ENCODE results near the gene TRIM43B. TPM values are rescaled to one million over a fixed set of nuclear protein-coding genes. Genes with fewer than 3 reads are reported as not detected.
A peak's percentile ranks its signal among the peaks of the same experiment; 100 is the strongest.
"Not testable (repeated sequence)": the region's sequence is repeated elsewhere in the genome, so short reads cannot be mapped to it uniquely, and the experiment has no call there.

TRIM43B gene
- total RNA-seq, 1 experiment from 2014 or later: not detected

- ATAC-seq; H2AFZ ChIP-seq (ENCODE audit: low read depth, low read length, poor library complexity, severe bottlenecking); DNase-seq (ENCODE audit: low read depth, low spot score); POLR2A ChIA-PET; H4K20me1 ChIP-seq (ENCODE audit: insufficient read depth); intact Hi-C loops (cut with micrococcal nuclease); BruUV-seq (replicated peaks); H3K9ac ChIP-seq (ENCODE audit: low read length); H3K36me3 ChIP-seq (ENCODE audit: control insufficient read depth in 1 of 2, insufficient read depth in 2 of 2, low read length in 2 of 2); H3K9me3 ChIP-seq (ENCODE audit: control insufficient read depth in 1 of 2, insufficient read depth in 1 of 2, low read depth in 1 of 2, low read length in 2 of 2); H3K9me2 ChIP-seq (ENCODE audit: insufficient read depth); H3K79me2 ChIP-seq (ENCODE audit: insufficient read depth, low read length); H3K4me2 ChIP-seq (ENCODE audit: low read length); H3K27me3 ChIP-seq (ENCODE audit: insufficient read depth, low read length); H3K27ac ChIP-seq (ENCODE audit: low read depth, low read length); RAD21 ChIA-PET (ENCODE audit: low non-redundant PET in 1 of 2, low total read pairs in 2 of 2, uncharacterized antibody in 2 of 2, unreplicated experiment in 2 of 2); CTCF ChIA-PET; H3K4me1 ChIP-seq (ENCODE audit: control insufficient read depth in 1 of 2, insufficient read depth in 2 of 2, low read length in 2 of 2); H3K4me3 ChIP-seq (replicated peaks in 1 of 2; ENCODE audit: low read depth in 1 of 2, low read length in 2 of 2): not testable (repeated sequence)
Measured at GRCh38 chr2:95442474-95443099, 42.0 kb downstream of the TRIM43B start.

GRCh38 chr2:95435872-95436209 is 48.7 kb downstream of the TRIM43B start:
- POLR2A ChIA-PET; H3K9ac ChIP-seq (ENCODE audit: low read length); BruUV-seq (replicated peaks); H4K20me1 ChIP-seq (ENCODE audit: insufficient read depth); RAD21 ChIA-PET (ENCODE audit: low non-redundant PET in 1 of 2, low total read pairs in 2 of 2, uncharacterized antibody in 2 of 2, unreplicated experiment in 2 of 2); H3K27me3 ChIP-seq (ENCODE audit: insufficient read depth, low read length); CTCF ChIA-PET; H3K4me3 ChIP-seq (replicated peaks in 1 of 2; ENCODE audit: low read depth in 1 of 2, low read length in 2 of 2); DNase-seq (ENCODE audit: low read depth, low spot score); H2AFZ ChIP-seq (ENCODE audit: low read depth, low read length, poor library complexity, severe bottlenecking); H3K79me2 ChIP-seq (ENCODE audit: insufficient read depth, low read length); intact Hi-C loops (cut with micrococcal nuclease); H3K9me2 ChIP-seq (ENCODE audit: insufficient read depth); H3K36me3 ChIP-seq (ENCODE audit: control insufficient read depth in 1 of 2, insufficient read depth in 2 of 2, low read length in 2 of 2); H3K9me3 ChIP-seq (ENCODE audit: control insufficient read depth in 1 of 2, insufficient read depth in 1 of 2, low read depth in 1 of 2, low read length in 2 of 2); H3K4me2 ChIP-seq (ENCODE audit: low read length); H3K27ac ChIP-seq (ENCODE audit: low read depth, low read length): not testable (repeated sequence)
- peaks cover 6 to 11% of the 10 kb centered on the region in 2 experiments for H3K4me1 ChIP-seq (ENCODE audit: control insufficient read depth in 1 of 2, insufficient read depth in 2 of 2, low read length in 2 of 2)
- peak; percentile 55 for ATAC-seq

GRCh38 chr2:95435162-95435871 is 49.2 kb downstream of the TRIM43B start:
- H2AFZ ChIP-seq (ENCODE audit: low read depth, low read length, poor library complexity, severe bottlenecking); H4K20me1 ChIP-seq (ENCODE audit: insufficient read depth); H3K9me2 ChIP-seq (ENCODE audit: insufficient read depth); H3K9ac ChIP-seq (ENCODE audit: low read length); H3K27me3 ChIP-seq (ENCODE audit: insufficient read depth, low read length); DNase-seq (ENCODE audit: low read depth, low spot score); H3K27ac ChIP-seq (ENCODE audit: low read depth, low read length); BruUV-seq (replicated peaks); CTCF ChIA-PET; H3K9me3 ChIP-seq (ENCODE audit: control insufficient read depth in 1 of 2, insufficient read depth in 1 of 2, low read depth in 1 of 2, low read length in 2 of 2); POLR2A ChIA-PET; H3K4me2 ChIP-seq (ENCODE audit: low read length); intact Hi-C loops (cut with micrococcal nuclease); H3K79me2 ChIP-seq (ENCODE audit: insufficient read depth, low read length); H3K4me3 ChIP-seq (replicated peaks in 1 of 2; ENCODE audit: low read depth in 1 of 2, low read length in 2 of 2); H3K36me3 ChIP-seq (ENCODE audit: control insufficient read depth in 1 of 2, insufficient read depth in 2 of 2, low read length in 2 of 2); RAD21 ChIA-PET (ENCODE audit: low non-redundant PET in 1 of 2, low total read pairs in 2 of 2, uncharacterized antibody in 2 of 2, unreplicated experiment in 2 of 2): not testable (repeated sequence)
- H3K4me1 ChIP-seq (ENCODE audit: control insufficient read depth in 1 of 2, insufficient read depth in 2 of 2, low read length in 2 of 2): peaks cover 6 to 11% of the 10 kb centered on the region in 2 experiments
- ATAC-seq: peak; percentile 55

Measured in HCT116 (cell line).